Smooth muscle cell (in vitro differentiated cells): ENCODE data around the gene TMEM176A. TPM values are rescaled to one million over a fixed set of nuclear protein-coding genes. Genes with fewer than 3 reads are reported as not detected.
A peak's percentile ranks its signal among the peaks of the same experiment; 100 is the strongest.

Source experiments
- DNase-seq: peaks from one replicate; lab custom pipeline; 2025; ENCODE audit not compliant: unreplicated experiment; lab: John Stamatoyannopoulos, UW
- H2AFZ ChIP-seq: fragments of 200-600 bp; sonication (generic); 2 replicates; pipeline ENCODE4 v1.6.0; 2016; ENCODE audit warnings: antibody characterized with exemption, low read depth, mild to moderate bottlenecking
- H3F3A ChIP-seq: fragments of 200-600 bp; sonication (generic); 2 replicates; pipeline ENCODE4 v1.6.0; 2017; ENCODE audit warnings: antibody characterized with exemption, low read depth
- H3K27ac ChIP-seq: fragments of 200-600 bp; sonication (generic); 2 replicates; pipeline ENCODE4 v1.5.1; 2016; ENCODE audit warnings: low read depth, mild to moderate bottlenecking
- H3K27me3 ChIP-seq: fragments of 200-600 bp; sonication (generic); 2 replicates; pipeline ENCODE4 v1.6.1; 2016; ENCODE audit warnings: low read depth, mild to moderate bottlenecking
- H3K36me3 ChIP-seq: fragments of 200-600 bp; sonication (generic); 2 replicates; pipeline ENCODE4 v1.5.1; 2016; ENCODE audit warnings: low read depth
- H3K4me1 ChIP-seq: fragments of 200-600 bp; sonication (generic); 2 replicates; pipeline ENCODE4 v1.5.1; 2016; ENCODE audit warnings: low read depth
- H3K4me2 ChIP-seq: fragments of 200-600 bp; sonication (generic); 2 replicates; pipeline ENCODE4 v1.6.0; 2016; ENCODE audit warnings: mild to moderate bottlenecking
- H3K4me3 ChIP-seq: fragments of 200-600 bp; sonication (generic); 2 replicates; pipeline ENCODE4 v1.5.1; 2016; ENCODE audit warnings: mild to moderate bottlenecking
- H3K79me2 ChIP-seq: fragments of 200-600 bp; sonication (generic); 2 replicates; pipeline ENCODE4 v1.6.0; 2016; ENCODE audit warnings: low read depth, mild to moderate bottlenecking
- H3K9ac ChIP-seq: fragments of 200-600 bp; sonication (generic); 2 replicates; pipeline ENCODE4 v1.6.0; 2016; ENCODE audit warnings: low read depth
- H3K9me3 ChIP-seq: fragments of 200-600 bp; sonication (generic); replicated peaks from 2 replicates; pipeline ENCODE4 v1.5.1; 2016; ENCODE audit warnings: low read depth
- H4K20me1 ChIP-seq: fragments of 200-600 bp; sonication (generic); 2 replicates; pipeline ENCODE4 v1.6.0; 2016; ENCODE audit warnings: low read depth
- WGBS: methylation state at CpG from one replicate; pipeline ENCODE4 v1.1.7; 2016; ENCODE audit warnings: low lambda C conversion rate; 5-methylcytosine and 5-hydroxymethylcytosine counted together
- polyA plus RNA-seq: library from polyadenylated mRNA; unstranded; fragments of >200 nt; fragmentation: Nextera tagmentation; extraction: Ambion mirVana; gene quantifications from 2 replicates; pipeline ENCODE4 v1.2.1, GENCODE V29; 2016
- total RNA-seq: library from RNA; depleted of rRNA; stranded (reverse); fragments of >200 nt; gene quantifications from 2 replicates; pipeline ENCODE4 v1.2.3, GENCODE V29; 2014
- TF ChIP-seq, protein P1 (sequence below): fragments of 200-600 bp; sonication (generic); IDR thresholded peaks from 2 replicates; pipeline ENCODE4 v1.5.1; 2017; ENCODE audit warnings: borderline replicate concordance, mild to moderate bottlenecking, antibody characterized with exemption; ENCODE audit not compliant: insufficient read depth, poor library complexity, severe bottlenecking

Gene TMEM176A
- 46.6 and 52.8 TPM in 2 replicates for total RNA-seq
- 95.8 and 105 TPM in 2 replicates for polyA plus RNA-seq

- Histone ChIP-seq H3K4me3 (peak within 1 kb of the TSS; percentile 62), H3K79me2 (no peaks in the 10 kb centered on the region), H3K9me3 (no peaks in the 10 kb centered on the region), H3F3A (no peaks in the 10 kb centered on the region), H2AFZ (peak within 1 kb of the TSS; percentile 66), H3K27me3 (peaks cover 49% of the 10 kb centered on the region), H3K4me2 (peak within 1 kb of the TSS; percentile 93), H3K27ac (no peak within 1 kb of the TSS), H4K20me1 (no peaks in the 10 kb centered on the region), H3K9ac (no peak within 1 kb of the TSS), H3K4me1 (no peaks in the 10 kb centered on the region), H3K36me3 (no peaks in the 10 kb centered on the region)
- TF ChIP-seq, protein P1, sequence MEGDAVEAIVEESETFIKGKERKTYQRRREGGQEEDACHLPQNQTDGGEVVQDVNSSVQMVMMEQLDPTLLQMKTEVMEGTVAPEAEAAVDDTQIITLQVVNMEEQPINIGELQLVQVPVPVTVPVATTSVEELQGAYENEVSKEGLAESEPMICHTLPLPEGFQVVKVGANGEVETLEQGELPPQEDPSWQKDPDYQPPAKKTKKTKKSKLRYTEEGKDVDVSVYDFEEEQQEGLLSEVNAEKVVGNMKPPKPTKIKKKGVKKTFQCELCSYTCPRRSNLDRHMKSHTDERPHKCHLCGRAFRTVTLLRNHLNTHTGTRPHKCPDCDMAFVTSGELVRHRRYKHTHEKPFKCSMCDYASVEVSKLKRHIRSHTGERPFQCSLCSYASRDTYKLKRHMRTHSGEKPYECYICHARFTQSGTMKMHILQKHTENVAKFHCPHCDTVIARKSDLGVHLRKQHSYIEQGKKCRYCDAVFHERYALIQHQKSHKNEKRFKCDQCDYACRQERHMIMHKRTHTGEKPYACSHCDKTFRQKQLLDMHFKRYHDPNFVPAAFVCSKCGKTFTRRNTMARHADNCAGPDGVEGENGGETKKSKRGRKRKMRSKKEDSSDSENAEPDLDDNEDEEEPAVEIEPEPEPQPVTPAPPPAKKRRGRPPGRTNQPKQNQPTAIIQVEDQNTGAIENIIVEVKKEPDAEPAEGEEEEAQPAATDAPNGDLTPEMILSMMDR = no peak
- DNase-seq = no peak
- 24% methylated on average over 34 of the region's 54 CpGs for WGBS
Measured at GRCh38 chr7:150800581-150801241, at the start of gene TMEM176A. Gene TMEM176A, plus strand, starts transcription at chr7:150800769. Its CDS starts 782 bp downstream, at chr7:150801551.

DNA sequence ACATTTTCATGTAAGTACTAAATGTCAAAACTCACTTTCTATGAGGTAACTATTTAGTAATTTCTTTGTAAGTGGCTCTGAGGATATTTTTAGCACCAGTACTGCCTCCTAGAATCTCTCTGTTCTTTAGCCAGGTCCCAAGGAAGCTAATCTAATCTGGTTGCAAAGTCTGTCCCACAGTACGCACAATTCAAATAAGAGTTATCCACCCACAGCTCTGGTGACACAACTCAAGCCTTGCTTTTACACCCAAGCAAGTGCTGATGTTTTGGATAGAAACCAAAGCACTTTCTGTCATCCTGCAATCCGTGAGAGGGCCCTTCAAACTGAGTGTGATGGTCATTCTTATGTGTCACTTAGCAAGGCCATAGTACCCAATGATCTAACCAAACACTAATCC lies 48.9 kb upstream of the TMEM176A start:
- Histone ChIP-seq H3F3A (no peaks in the 10 kb centered on the region), H3K9ac (no peak overlapping the region), H3K79me2 (no peaks in the 10 kb centered on the region), H3K36me3 (no peaks in the 10 kb centered on the region), H3K4me2 (no peak overlapping the region), H3K4me3 (no peak overlapping the region), H3K4me1 (no peaks in the 10 kb centered on the region), H3K27me3 (peaks cover 42% of the 10 kb centered on the region), H3K27ac (no peak overlapping the region), H4K20me1 (no peaks in the 10 kb centered on the region), H3K9me3 (no peaks in the 10 kb centered on the region), H2AFZ (no peak overlapping the region)
- TF ChIP-seq, protein P1 = no peak
- DNase-seq = no peak
- WGBS = 31% methylated on average over 2 of the region's 2 CpGs

DNA sequence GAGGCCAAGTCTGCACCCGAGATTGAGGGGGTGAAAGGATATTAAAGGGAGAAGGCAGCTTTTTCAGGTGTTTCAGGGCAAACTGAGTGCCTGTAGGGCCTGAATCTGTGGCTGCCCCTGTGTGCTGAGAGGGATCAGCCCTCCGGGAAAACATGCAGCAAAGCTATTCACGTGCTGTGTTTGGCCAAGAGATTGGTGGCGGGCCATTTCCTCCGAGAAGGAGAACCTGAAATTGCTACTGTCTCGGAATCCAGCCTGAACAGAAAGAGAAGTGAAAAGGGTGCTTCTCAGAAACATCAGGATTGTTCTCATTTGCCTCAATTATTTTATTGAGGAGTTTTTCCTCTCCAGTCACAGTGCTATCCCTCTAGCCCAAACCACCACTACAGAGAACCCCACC lies 47.3 kb upstream of the TMEM176A start:
- TF ChIP-seq, protein P1 = no peak
- Histone ChIP-seq H3F3A (no peaks in the 10 kb centered on the region), H2AFZ (no peak overlapping the region), H3K4me3 (no peak overlapping the region), H3K36me3 (no peaks in the 10 kb centered on the region), H4K20me1 (no peaks in the 10 kb centered on the region), H3K9me3 (no peaks in the 10 kb centered on the region), H3K27me3 (peaks cover 33% of the 10 kb centered on the region), H3K4me2 (no peak overlapping the region), H3K79me2 (no peaks in the 10 kb centered on the region), H3K9ac (no peak overlapping the region), H3K27ac (no peak overlapping the region), H3K4me1 (no peaks in the 10 kb centered on the region)
- no peak for DNase-seq
- WGBS = 78% methylated on average over 6 of the region's 6 CpGs
